HepG2 (cell line): ENCODE results near the gene RECK. TPM values are rescaled to one million over a fixed set of nuclear protein-coding genes. Genes with fewer than 3 reads are reported as not detected.
A peak's percentile ranks its signal among the peaks of the same experiment; 100 is the strongest.

ENCODE experiments used
- ATAC-seq: fragments of 200-7000 bp; cut with Tn5 transposase; 3 replicates; pipeline ENCODE4 v1.9.1; 2020; ENCODE audit warnings: mild to moderate bottlenecking, moderate library complexity
- BruUV-seq: library from RNA; stranded (reverse); fragments of 400-500 nt; replicated peaks from 2 replicates; lab custom pipeline; 2021; lab: Mats Ljungman, UMichigan
- CTCF ChIA-PET: fragments of 300-600 bp; formaldehyde crosslinking; extraction: SDS; loops from one replicate; lab custom pipeline; 2021; ENCODE audit warnings: low total read pairs, inconsistent platforms, low intra/inter-chr PET ratio; lab: Yijun Ruan, JAX
- POLR2A ChIA-PET: fragments of 350-600 bp; sonication (Branson Sonifier 250); formaldehyde crosslinking; loops from one replicate; lab custom pipeline; 2020; ENCODE audit warnings: antibody characterized with exemption, inconsistent platforms; lab: Yijun Ruan, JAX
- DNase-seq: peaks from one replicate; pipeline ENCODE4 v3.0.0-alpha.2; 2015; ENCODE audit warnings: low spot score
- FAIRE-seq: peaks from 3 replicates; lab custom pipeline; 2011; peaks lifted over from hg19 to GRCh38; lab: Jason Lieb, UNC
- H2AFZ ChIP-seq: one replicate; pipeline ENCODE4 v1.6.1; 2011; ENCODE audit warnings: low read length, inconsistent platforms
- H3K27ac ChIP-seq: fragments of 300-600 bp; 3 replicates; pipeline ENCODE4 v1.8.0; 2011; ENCODE audit warnings: mixed run types, mild to moderate bottlenecking, mixed read lengths, low read length, inconsistent platforms; ENCODE audit not compliant: insufficient read depth; ENCODE audit errors: extremely low read length
- H3K27me3 ChIP-seq, 2 experiments: fragments of 200-600 bp in 1 of 2; 2 replicates in 1 of 2; 3 replicates in 1 of 2; pipeline versions ENCODE4 v1.6.0 to v1.8.0; 2011; ENCODE audit warnings: low read length in 2 of 2, mild to moderate bottlenecking in 2 of 2, moderate library complexity in 2 of 2, inconsistent platforms in 1 of 2; ENCODE audit not compliant: insufficient read depth in 2 of 2, control insufficient read depth in 1 of 2
- H3K36me3 ChIP-seq, 2 experiments: fragments of 200-600 bp in 1 of 2; replicated peaks in 1 of 2; 2 replicates in 1 of 2; 3 replicates in 1 of 2; pipeline versions ENCODE4 v1.5.1 to v1.8.0; 2011; ENCODE audit warnings: low read length in 2 of 2, inconsistent platforms in 1 of 2; ENCODE audit not compliant: insufficient read depth in 2 of 2, control insufficient read depth in 1 of 2
- H3K4me1 ChIP-seq: 2 replicates; pipeline ENCODE4 v1.5.1; 2012; ENCODE audit warnings: low read length, inconsistent platforms; ENCODE audit not compliant: insufficient read depth
- H3K4me2 ChIP-seq: 2 replicates; pipeline ENCODE4 v1.6.0; 2011; ENCODE audit warnings: low read depth, low read length, inconsistent platforms
- H3K4me3 ChIP-seq, 3 experiments: fragments of 200-600 bp in 1 of 3; sonication (generic), shearing (Covaris generic) in 1 of 3; replicated peaks in 1 of 3; 2 replicates each; pipeline ENCODE4 v1.5.1; 2011 to 2016; ENCODE audit warnings: low read length in 3 of 3, inconsistent platforms in 2 of 3, low read depth in 2 of 3, mild to moderate bottlenecking in 2 of 3, control low read depth in 1 of 3, mixed read lengths in 1 of 3; ENCODE audit not compliant: insufficient read depth in 1 of 3
- H3K79me2 ChIP-seq: one replicate; pipeline ENCODE4 v1.6.1; 2011; ENCODE audit warnings: low read length, inconsistent platforms; ENCODE audit not compliant: insufficient read depth
- H3K9ac ChIP-seq: 2 replicates; pipeline ENCODE4 v1.6.0; 2011; ENCODE audit warnings: mild to moderate bottlenecking, low read depth, low read length, inconsistent platforms; ENCODE audit not compliant: insufficient read depth
- H3K9me3 ChIP-seq: 2 replicates; pipeline ENCODE4 v1.5.1; 2012; ENCODE audit warnings: mild to moderate bottlenecking, low read length
- H4K20me1 ChIP-seq: 2 replicates; pipeline ENCODE4 v1.6.0; 2011; ENCODE audit warnings: inconsistent platforms, mild to moderate bottlenecking, low read length, moderate library complexity; ENCODE audit not compliant: insufficient read depth
- CEBPB ChIP-seq: IDR thresholded peaks from 2 replicates; pipeline ENCODE4 v1.6.1; 2011; ENCODE audit warnings: low read depth, low read length, improper control_type of control experiment, borderline replicate concordance
- FOXA3 ChIP-seq: IDR thresholded peaks from 2 replicates; pipeline ENCODE4 v1.6.1; 2016; ENCODE audit warnings: missing genetic modification reagents, missing compliant biosample characterization
- MED8 ChIP-seq: sonication (generic); formaldehyde crosslinking; IDR thresholded peaks from 2 replicates; pipeline ENCODE4 v1.8.1; 2023; ENCODE audit warnings: mild to moderate bottlenecking, missing genetic modification reagents; ENCODE audit not compliant: insufficient replicate concordance
- SAP130 ChIP-seq: IDR thresholded peaks from 2 replicates; pipeline ENCODE4 v1.6.1; 2016; ENCODE audit warnings: low read depth
- TBX2 ChIP-seq: sonication (generic); formaldehyde crosslinking; IDR thresholded peaks from 2 replicates; pipeline ENCODE4 v1.5.0; 2020; ENCODE audit warnings: missing genetic modification reagents, mild to moderate bottlenecking, borderline replicate concordance
- ZNF501 ChIP-seq: sonication (generic); formaldehyde crosslinking; IDR thresholded peaks from 2 replicates; pipeline ENCODE4 v1.5.1; 2020; ENCODE audit warnings: mild to moderate bottlenecking, moderate library complexity, missing genetic modification reagents
- WGBS: methylation state at CpG from one replicate; pipeline ENCODE4 v1.1.6; 2017; ENCODE audit warnings: low lambda C conversion rate; 5-methylcytosine and 5-hydroxymethylcytosine counted together
- in situ Hi-C: cut with HindIII; loops from 2 replicates; pipeline ENCODE4 v1.10.0; 2017; ENCODE audit warnings: low pct_unique_long_range_greater_than_20kb; ENCODE audit not compliant: extremely low pct_ligation_motif_present
- intact Hi-C: fragments of 100-400 bp; cut with micrococcal nuclease; formaldehyde crosslinking; loops from one replicate; pipeline ENCODE4 v1.10.0; 2022; ENCODE audit not compliant: unreplicated experiment
- polyA plus RNA-seq, 8 experiments: library from polyadenylated mRNA; depleted of rRNA in 3 of 8; stranded (reverse) in 7 of 8; unstranded in 1 of 8; fragments of >200 nt; fragmentation: Illumina TruSeq in 4 of 8; extraction: Trizol in 4 of 8; gene quantifications; 2 replicates each; pipeline versions ENCODE4 v1.2.1 to v1.2.3, GENCODE V29; 2011 to 2016; ENCODE audit warnings: low read depth in 4 of 8, missing spikeins in 1 of 8, mixed read lengths in 1 of 8; ENCODE audit not compliant: insufficient read depth in 1 of 8
- total RNA-seq, 5 experiments: library from RNA; depleted of rRNA; stranded (reverse); fragments of >200 nt; fragmentation: Illumina TruSeq; extraction: Trizol; gene quantifications; 2 replicates each; pipeline ENCODE4 v1.2.3, GENCODE V29; 2016; ENCODE audit warnings: low read depth in 1 of 5
- TF ChIP-seq, protein P1 (sequence below): IDR thresholded peaks from 2 replicates; pipeline ENCODE4 v1.6.1; 2016; ENCODE audit warnings: missing compliant biosample characterization, missing genetic modification reagents, borderline replicate concordance

Gene RECK
- total and polyA plus RNA-seq, 2 of the 13 experiments (the other 11 are each of a cell fraction or from before 2014, with no cell fraction given): 3.1 to 4.8 TPM

DNA sequence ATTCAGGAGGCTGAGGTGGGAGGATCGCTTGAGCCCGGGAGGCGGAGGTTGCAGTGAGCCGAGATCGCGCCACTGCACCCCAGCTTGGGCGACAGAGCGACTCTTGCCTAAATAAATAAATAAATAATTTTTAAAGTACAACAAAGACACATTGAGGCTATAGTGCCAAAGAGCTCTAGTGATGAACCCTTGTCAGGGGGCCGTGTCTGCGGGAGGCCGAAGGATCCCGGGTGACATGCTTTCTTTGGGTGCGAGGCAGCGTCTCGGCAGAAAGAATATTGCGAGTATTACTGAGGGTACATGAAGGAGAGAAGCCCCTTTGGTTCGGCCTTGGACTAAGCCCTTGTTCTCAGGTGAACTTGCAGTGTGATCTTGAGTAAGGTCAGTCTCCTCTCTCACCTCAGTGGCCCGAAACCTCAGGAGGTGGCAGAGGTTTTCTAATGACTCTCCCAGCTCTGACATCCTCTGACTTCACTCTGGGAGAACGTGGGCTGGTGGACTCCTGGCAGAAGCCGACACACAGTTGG lies 397 bp upstream of the RECK start (continued):
- no peak for TF ChIP-seq MED8 (CRISPR knock-in tag)

DNA sequence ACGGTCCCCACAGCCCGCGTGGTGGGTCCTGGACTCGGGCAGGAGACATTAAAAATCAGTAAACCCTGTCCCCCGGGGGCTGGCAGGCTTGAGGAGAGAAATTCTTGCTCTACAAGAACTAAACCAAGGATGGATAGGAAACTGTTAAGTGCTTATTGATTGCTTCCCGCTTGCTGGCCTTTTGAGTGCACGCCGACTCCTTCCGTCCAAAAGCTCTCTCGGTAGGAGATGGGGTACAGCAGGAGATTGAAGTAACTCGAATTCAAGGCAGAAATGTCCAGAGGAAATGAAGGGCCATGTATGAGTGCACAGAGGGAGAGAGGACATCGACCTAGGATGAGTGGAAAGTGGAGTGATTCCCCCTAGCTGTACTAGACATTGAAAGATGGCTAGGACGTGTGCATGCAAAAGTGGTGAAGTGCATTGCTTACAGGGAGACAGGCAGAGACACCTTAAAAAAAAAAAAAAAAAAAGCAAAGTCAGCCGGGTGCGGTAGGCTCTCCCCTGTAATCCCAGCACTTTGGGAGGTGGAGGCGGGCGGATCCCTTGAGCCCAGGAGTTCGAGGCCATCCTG lies 923 bp downstream of the RECK start:
- Histone ChIP-seq H4K20me1 (no peaks in the 10 kb centered on the region), H3K79me2 (no peaks in the 10 kb centered on the region), H3K36me3 (no peaks in the 10 kb centered on the region), H3K4me1 (peaks cover 43% of the 10 kb centered on the region), H3K27ac (no peak overlapping the region), H3K9ac (peak overlapping the region; percentile 65), H2AFZ (peak overlapping the region; percentile 71), H3K27me3 (peaks cover 0 to 4% of the 10 kb centered on the region in 2 experiments; a peak in 1 of 5 replicates), H3K4me2 (peak overlapping the region; percentile 99), H3K9me3 (no peaks in the 10 kb centered on the region), H3K4me3 (peak overlapping the region; percentile 79 to 96 (median 82))
- FAIRE-seq: no peak
- in situ Hi-C loops: no loop called here
- intact Hi-C loops: no loop called here
- DNase-seq: no peak
- TF ChIP-seq SAP130 (CRISPR knock-in tag) (peak; percentile 7; the same call in 1 of the 2 replicates), CEBPB (no peak), ZNF501 (CRISPR knock-in tag) (peak; percentile 68), FOXA3 (no peak), TBX2 (0 out of 2 replicates have a peak, but pooled peaks have one; percentile 7)
- TF ChIP-seq, protein P1, sequence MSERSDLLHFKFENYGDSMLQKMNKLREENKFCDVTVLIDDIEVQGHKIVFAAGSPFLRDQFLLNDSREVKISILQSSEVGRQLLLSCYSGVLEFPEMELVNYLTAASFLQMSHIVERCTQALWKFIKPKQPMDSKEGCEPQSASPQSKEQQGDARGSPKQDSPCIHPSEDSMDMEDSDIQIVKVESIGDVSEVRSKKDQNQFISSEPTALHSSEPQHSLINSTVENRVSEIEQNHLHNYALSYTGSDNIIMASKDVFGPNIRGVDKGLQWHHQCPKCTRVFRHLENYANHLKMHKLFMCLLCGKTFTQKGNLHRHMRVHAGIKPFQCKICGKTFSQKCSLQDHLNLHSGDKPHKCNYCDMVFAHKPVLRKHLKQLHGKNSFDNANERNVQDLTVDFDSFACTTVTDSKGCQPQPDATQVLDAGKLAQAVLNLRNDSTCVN (CRISPR knock-in tag): 0 out of 2 replicates have a peak, but pooled peaks have one; percentile 10
- CTCF ChIA-PET: no interaction called here
- 16% methylated on average over 18 of the region's 18 CpGs for whole genome bisulfite sequencing
- POLR2A ChIA-PET: interaction anchor here (1.4 kb wide), 1 partner anchor 14 kb away, joined by 3 read pairs; no protein-coding TSS in a partner anchor
- no TSS peak for BruUV-seq
- ATAC-seq: peak; percentile 28
